ENCODE measurements around the gene TMC7.

DNA sequence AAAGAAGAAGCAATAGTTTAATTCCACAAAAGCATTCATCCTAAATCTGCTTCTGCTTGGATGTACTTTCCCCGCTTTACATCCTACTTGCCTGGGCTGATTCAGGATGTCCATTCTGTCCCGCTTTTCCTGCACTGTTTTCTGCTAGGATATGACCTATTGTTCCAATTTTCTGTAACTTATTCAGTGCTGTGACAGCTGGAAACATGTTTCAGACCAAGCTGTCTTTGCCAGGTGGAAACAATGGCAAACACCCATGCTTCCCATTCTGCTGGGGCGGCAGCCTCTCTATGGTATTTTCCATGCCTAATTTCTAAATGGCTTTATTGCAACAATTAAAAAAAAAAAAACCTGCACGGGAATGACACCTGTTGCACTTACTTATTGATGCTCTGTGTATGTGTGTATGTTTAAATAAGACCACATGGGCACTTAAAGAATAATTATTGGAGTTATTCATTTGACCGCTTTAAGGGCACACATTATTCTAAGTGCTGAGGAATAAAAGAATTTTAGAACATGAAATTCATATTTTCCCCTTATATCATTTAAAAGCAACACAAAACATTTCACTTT is 104.7 kb downstream of the TMC7 start:
- TF ChIP-seq CTCF (IDR thresholded peaks at IDR 0.05; ENCODE audit: poor library complexity) (no peak), EZH2phosphoT487 (IDR thresholded peaks at IDR 0.05; ENCODE audit: low read depth, severe bottlenecking, unreplicated experiment) (no peak)

All from hepatocyte (in vitro differentiated cells).